HG03457 (cell line): ENCODE measurements around the gene CENPW.

Experiments used
- ATAC-seq: cut with Tn5 transposase; IDR thresholded peaks from one replicate; pipeline ENCODE4 v1.9.1; 2021; ENCODE audit warnings: moderate number of reproducible peaks; ENCODE audit not compliant: unreplicated experiment

Gene CENPW

DNA sequence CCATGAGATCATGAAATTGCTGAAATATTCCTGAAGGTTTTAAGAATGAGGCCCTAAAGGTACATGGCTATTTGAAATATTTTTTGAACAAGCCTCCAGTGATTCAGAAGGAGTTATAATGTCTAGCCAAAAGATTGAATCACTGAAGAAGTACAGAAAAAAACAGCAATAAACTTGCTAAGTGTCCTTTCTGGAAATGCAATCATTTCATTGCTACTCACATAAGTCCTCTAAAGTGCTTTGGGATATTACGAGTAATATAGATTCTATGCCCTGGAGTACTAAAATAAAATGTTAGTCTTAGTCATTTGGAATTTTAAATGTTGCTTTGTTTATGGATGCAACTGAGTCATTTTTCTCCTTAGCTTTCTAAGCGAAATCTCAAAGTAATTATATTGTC lies 32.7 kb downstream of the CENPW start:
- no peak for ATAC-seq

- no peak for ATAC-seq
Observed at GRCh38 chr6:126373344-126373743, 33.4 kb downstream of the CENPW start.

DNA sequence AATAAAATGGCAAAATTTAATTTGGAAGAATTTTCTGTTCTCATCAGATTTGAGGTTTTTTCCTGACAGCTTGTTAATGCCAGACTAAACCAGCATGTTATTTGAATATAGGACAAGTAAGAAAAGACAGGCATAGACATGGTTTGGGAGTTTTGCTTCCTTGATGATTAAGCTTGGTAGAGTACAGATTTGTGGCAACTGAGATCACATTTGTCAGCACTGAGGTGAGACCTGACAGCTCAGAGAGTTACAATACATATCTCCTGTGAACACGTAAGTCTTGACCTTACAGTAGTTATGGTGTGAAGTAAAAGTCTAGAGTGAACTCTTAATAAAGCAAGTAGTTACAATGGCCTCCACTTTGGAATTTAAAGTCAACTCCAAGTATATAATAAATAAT lies 34.5 kb downstream of the CENPW start:
- no peak for ATAC-seq

- ATAC-seq, result no peak
Observed at GRCh38 chr6:126376682-126377081, 36.8 kb downstream of the CENPW start.

DNA sequence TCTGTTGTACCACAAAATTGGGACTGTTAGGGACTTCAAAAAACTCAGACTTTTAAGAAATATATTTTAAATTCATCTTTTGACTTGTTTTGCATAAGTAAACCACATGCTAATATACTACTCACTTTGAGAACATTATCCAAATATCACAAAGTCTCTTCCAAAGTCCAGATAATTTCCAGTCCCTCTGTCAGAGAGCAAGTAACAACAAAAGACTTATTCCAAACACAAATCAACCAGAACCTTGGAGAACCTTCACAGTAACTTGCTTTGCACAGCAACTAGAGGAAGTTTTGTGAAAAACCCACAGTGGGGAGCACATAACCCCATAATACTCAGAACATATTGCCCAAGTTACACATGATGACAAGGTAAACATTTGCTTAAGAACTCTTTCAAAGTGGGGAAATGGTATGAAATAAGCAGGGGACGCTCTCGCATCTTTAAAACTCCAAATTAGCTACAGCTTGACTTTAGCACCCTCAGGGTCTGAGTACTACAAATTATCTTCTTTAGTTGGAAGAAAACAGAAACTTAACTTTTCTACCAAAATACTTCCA lies 37.8 kb downstream of the CENPW start:
- no peak for ATAC-seq

DNA sequence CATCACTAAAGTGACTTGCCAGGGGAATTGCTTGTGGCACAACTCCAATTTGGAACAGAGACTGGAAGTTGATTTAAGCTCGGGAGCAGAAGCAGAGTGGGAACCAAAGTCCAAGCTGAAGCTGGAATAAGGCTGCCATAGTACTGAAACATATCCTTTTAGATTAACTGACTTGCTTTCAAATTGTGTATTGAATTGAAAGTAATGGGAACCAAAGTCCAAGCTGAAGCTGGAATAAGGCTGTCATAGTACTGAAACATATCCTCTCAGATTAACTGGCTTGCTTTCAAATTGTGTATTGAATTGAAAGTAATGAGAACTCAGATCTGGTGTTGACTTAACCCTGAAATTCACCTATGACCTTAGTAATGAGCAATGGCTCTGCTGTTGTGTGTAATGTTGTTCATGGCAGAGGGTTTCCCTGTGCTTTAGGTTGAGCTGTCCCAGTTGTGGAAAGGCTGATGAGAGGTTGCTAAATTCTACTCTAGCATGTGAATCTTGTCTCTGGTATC lies 40.2 kb downstream of the CENPW start:
- no peak for ATAC-seq

DNA sequence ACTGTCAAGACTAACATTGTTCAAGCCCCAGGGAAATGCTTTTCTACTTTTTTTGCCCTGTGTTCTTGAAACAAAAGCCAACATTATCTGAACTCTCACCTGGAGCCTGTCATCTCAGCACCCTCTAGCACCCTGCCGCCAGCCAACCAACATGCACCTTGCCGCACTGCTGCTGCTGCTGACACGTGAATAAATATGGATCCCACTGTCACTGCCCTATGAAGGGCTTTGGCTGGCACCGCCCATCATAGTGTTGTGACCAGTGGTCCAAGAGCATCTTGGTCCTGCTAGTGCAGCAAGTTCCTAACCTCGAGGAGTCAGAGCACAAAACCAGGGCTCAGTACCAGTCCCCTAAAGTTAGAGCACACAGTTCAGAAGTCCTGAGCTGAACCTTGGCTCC lies 41.6 kb downstream of the CENPW start:
- no peak for ATAC-seq

DNA sequence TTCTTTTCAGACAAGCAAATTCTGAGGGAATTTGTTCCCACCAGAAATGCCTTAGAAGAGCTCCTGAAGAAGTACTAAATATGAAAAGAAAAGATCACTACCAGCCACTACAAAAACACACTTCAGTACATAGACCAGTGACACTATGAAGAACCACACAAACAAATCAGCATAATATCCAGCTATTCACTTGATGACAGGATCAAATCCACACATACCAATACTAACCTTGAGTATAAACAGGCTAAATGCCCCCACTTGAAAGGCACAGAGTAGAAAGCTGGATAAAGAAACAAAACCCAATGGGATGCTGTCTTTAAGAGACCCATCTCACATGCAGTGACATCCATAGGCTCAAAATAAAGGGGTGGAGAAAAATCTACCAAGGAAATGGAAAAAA lies 43.3 kb downstream of the CENPW start:
- ATAC-seq, result no peak

- ATAC-seq, result no peak
Observed at GRCh38 chr6:126385536-126385935, 45.6 kb downstream of the CENPW start.

GRCh38 chr6:126388104-126388598 lies 48.2 kb downstream of the CENPW start:
- no peak for ATAC-seq

GRCh38 chr6:126396131-126396530 lies 56.2 kb downstream of the CENPW start:
- no peak for ATAC-seq
